Measurements from ENCODE around the gene PPP6R3.

DNA sequence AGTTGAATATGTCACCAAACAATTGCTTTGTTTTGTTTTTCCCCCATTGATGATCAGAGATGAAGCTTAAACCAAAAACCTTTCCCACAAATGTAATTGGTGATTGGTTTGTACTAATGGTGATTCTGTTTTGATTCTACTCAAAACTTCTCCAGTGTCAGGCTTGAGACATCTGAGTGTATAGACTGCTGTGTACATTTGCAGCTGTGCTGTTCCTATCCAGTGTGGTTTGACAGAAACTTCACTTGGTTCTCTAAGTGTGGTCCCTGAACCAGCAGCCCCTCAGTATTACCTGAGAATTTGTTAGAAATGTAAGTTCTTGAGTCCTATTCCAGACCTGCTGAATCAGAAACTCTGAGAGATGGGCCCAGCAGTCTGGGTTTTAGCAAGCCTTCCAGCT is 84.8 kb downstream of the PPP6R3 start:
- TF ChIP-seq, protein P1, sequence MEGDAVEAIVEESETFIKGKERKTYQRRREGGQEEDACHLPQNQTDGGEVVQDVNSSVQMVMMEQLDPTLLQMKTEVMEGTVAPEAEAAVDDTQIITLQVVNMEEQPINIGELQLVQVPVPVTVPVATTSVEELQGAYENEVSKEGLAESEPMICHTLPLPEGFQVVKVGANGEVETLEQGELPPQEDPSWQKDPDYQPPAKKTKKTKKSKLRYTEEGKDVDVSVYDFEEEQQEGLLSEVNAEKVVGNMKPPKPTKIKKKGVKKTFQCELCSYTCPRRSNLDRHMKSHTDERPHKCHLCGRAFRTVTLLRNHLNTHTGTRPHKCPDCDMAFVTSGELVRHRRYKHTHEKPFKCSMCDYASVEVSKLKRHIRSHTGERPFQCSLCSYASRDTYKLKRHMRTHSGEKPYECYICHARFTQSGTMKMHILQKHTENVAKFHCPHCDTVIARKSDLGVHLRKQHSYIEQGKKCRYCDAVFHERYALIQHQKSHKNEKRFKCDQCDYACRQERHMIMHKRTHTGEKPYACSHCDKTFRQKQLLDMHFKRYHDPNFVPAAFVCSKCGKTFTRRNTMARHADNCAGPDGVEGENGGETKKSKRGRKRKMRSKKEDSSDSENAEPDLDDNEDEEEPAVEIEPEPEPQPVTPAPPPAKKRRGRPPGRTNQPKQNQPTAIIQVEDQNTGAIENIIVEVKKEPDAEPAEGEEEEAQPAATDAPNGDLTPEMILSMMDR (IDR thresholded peaks at IDR 0.05): no peak
- no peak for TF ChIP-seq POLR2A (IDR thresholded peaks at IDR 0.05)

All from uterus (tissue), 2 donors.